ENCODE measurements around the gene DHCR7. TPM values are rescaled to one million over a fixed set of nuclear protein-coding genes. Genes with fewer than 3 reads are reported as not detected.
"Not testable (repeated sequence)": the region's sequence is repeated elsewhere in the genome, so short reads cannot be mapped to it uniquely, and the experiment has no call there.

The DHCR7 gene
- total and polyA plus RNA-seq, 4 donors: 32.3 to 115 (median 72.4) TPM

DNA sequence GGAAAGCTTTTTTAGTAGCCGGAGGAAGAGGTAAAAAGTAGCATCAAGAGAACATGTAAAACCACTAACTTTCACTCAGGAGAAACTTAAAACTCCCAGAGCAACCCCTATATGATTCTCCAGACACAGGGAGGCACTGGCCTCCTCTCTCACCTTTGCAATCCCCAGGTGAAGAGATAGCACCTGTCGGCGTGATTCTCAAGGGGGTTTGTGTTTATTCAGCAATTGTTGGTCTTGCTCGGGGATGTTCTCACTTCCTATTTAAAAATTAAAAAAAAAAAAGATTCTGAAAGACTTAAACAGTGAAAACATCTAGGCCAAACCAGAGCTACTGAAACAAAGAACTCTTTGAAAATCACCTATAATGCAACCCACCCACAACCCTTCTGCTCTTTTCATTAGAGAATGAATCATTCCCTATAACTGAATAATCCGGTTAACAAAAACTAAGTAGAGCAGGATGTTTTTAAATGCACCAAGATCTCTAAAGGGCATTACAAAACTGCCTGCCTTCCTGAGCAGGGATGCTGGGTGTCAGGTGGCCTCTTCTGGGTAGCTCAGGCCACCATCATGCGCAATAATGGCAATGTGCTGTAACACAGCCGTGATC lies 24.9 kb downstream of the DHCR7 start:
- H3K27ac ChIP-seq (ENCODE audit: low read depth, low read length): no peak overlapping the region
- no peaks in the 10 kb centered on the region for H3K27me3 ChIP-seq (ENCODE audit: control insufficient read depth, insufficient read depth, low read length)
- no peak overlapping the region for H3K4me3 ChIP-seq (ENCODE audit: low read depth, low read length)
- no peak for DNase-seq (ENCODE audit: low read depth in 4 of 6, low spot score in 6 of 6)
- peaks cover 3% of the 10 kb centered on the region for H3K4me1 ChIP-seq (ENCODE audit: control insufficient read depth, insufficient read depth, low read length)
- H3K36me3 ChIP-seq (ENCODE audit: control insufficient read depth, insufficient read depth, low read length): no peaks in the 10 kb centered on the region
- H3K9me3 ChIP-seq (ENCODE audit: control insufficient read depth, insufficient read depth, low read length): no peaks in the 10 kb centered on the region
- 100% methylated on average over 2 of the region's 7 CpGs for WGBS (ENCODE audit: insufficient coverage)

DNA sequence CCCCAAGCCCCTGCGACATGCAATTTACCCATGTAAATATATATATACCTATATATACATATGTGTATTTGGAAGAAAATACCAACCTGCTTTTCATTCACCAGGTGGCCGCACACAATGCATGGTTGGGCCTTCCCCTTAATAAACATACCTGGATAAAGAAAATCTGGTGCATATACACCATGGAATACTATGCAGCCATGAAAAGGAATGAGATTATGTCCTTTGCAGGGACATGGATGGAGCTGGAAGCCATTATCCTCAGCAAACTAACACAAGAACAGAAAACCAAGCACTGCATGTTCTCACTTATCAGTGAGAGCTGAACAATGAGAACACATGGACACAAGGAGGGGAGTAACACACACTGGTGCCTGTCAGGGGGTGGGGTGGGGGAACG lies 25.9 kb downstream of the DHCR7 start:
- H3K9me3 ChIP-seq (ENCODE audit: control insufficient read depth, insufficient read depth, low read length); DNase-seq (ENCODE audit: low read depth in 4 of 6, low spot score in 6 of 6); H3K27ac ChIP-seq (ENCODE audit: low read depth, low read length); H3K27me3 ChIP-seq (ENCODE audit: control insufficient read depth, insufficient read depth, low read length); H3K36me3 ChIP-seq (ENCODE audit: control insufficient read depth, insufficient read depth, low read length); H3K4me3 ChIP-seq (ENCODE audit: low read depth, low read length); H3K4me1 ChIP-seq (ENCODE audit: control insufficient read depth, insufficient read depth, low read length): not testable (repeated sequence)
- 100% methylated on average over 1 of the region's 3 CpGs for WGBS (ENCODE audit: insufficient coverage)

DNA sequence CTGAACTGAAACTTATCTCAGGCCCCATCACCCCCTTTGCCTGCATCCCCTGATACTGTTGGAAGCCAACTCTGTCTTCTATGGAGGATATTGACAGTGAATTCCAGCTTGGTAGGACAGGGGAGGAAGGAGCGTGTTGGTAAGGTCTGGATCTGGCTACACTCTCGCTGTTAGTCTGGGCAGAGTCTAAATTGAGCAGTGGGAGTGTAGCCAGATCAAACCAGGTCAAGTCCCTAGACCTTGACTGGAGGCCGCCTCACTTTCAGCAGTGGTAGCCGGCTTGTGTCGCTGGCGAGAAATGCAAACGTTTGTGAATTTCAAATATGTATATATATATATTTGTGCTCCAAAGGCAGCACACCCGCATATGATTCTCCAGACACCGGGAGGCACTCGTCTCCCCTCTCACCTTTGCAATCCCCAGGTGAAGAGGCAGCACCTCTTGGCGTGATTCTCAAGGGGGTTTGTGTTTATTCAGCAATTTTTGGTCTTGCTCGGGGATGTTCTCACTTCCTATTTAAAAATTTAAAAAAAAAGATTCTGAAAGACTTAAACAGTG lies 26.7 kb downstream of the DHCR7 start:
- WGBS (ENCODE audit: insufficient coverage): 95% methylated on average over 2 of the region's 12 CpGs
- no peaks in the 10 kb centered on the region for H3K36me3 ChIP-seq (ENCODE audit: control insufficient read depth, insufficient read depth, low read length)

DNA sequence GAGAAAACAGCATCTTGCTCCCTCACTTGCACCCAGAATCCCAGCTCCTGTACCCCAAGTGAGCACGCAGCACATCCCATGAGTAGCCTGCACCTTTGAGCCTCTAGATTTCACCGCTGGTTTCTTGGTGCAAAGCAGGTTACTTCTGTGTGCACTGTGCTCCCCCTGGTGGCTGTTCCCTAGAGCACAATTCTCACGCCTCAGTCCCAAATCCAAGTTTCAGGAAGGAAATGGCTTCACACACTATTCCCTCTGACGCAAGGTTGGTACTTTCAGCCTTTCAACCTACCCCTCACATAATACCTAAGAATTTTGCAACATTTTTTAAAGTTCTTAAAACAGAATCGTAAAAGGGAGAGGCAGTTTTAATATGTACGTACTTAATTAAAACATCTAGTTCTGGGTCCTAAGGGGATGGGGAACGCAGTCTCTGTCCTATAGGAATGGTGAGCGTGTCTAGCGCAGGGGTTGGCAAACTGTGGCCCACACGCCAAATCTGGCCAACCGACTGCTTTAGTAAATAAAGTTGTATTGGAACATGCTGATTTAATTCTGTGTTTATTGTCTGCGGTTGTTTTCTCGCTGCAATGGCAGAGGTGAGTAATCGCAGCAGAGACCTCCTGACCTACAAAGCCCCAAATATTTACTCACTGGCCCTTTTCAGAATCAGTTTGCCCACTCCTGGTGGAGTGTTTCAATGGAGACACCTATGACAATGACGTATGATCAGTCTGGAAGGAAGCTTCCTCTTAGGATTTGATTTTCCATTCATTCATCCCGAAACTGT lies 27.5 kb downstream of the DHCR7 start:
- Histone ChIP-seq H3K4me1 (ENCODE audit: control insufficient read depth, insufficient read depth, low read length) (peaks cover 3% of the 10 kb centered on the region), H3K27ac (ENCODE audit: low read depth, low read length) (no peak overlapping the region), H3K36me3 (ENCODE audit: control insufficient read depth, insufficient read depth, low read length) (no peaks in the 10 kb centered on the region), H3K4me3 (ENCODE audit: low read depth, low read length) (no peak overlapping the region), H3K27me3 (ENCODE audit: control insufficient read depth, insufficient read depth, low read length) (no peaks in the 10 kb centered on the region), H3K9me3 (ENCODE audit: control insufficient read depth, insufficient read depth, low read length) (no peaks in the 10 kb centered on the region)
- whole genome bisulfite sequencing (ENCODE audit: insufficient coverage): 89% methylated on average over 11 of the region's 16 CpGs
- DNase-seq (ENCODE audit: low read depth in 4 of 6, low spot score in 6 of 6): peak in 2 of 6 donors; percentile 32 to 66

More for the DNA sequence above, 26.7 kb downstream of the DHCR7 start:
- no peak overlapping the region for H3K4me3 ChIP-seq (ENCODE audit: low read depth, low read length)
- no peaks in the 10 kb centered on the region for H3K9me3 ChIP-seq (ENCODE audit: control insufficient read depth, insufficient read depth, low read length)
- H3K4me1 ChIP-seq (ENCODE audit: control insufficient read depth, insufficient read depth, low read length): peaks cover 3% of the 10 kb centered on the region
- no peak for DNase-seq (ENCODE audit: low read depth in 4 of 6, low spot score in 6 of 6)
- H3K27me3 ChIP-seq (ENCODE audit: control insufficient read depth, insufficient read depth, low read length): no peaks in the 10 kb centered on the region
- H3K27ac ChIP-seq (ENCODE audit: low read depth, low read length): no peak overlapping the region

DNA sequence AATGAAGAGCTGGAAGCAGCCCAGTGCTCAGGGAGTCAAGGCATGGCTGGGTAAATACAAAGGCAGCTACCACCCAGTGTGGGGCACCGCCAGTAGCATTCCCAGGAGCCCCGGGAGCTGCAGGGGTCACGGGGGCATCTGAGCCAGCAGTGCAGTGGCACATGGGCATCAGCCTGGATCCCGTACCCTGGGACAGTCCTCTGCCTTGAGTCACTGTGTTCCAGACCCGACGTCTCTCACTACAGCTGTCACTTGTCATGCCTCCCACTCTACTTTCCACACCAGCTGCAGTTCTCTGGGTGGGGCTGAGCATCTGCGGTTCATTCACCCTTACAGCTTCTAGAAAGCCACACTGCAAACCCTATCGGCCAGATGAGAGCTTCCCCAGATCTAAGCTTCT lies 29.6 kb downstream of the DHCR7 start:
- Histone ChIP-seq H3K4me3 (ENCODE audit: low read depth, low read length) (no peak overlapping the region), H3K4me1 (ENCODE audit: control insufficient read depth, insufficient read depth, low read length) (peaks cover 3% of the 10 kb centered on the region), H3K27ac (ENCODE audit: low read depth, low read length) (no peak overlapping the region), H3K9me3 (ENCODE audit: control insufficient read depth, insufficient read depth, low read length) (no peaks in the 10 kb centered on the region), H3K36me3 (ENCODE audit: control insufficient read depth, insufficient read depth, low read length) (no peaks in the 10 kb centered on the region), H3K27me3 (ENCODE audit: control insufficient read depth, insufficient read depth, low read length) (no peaks in the 10 kb centered on the region)
- no peak for DNase-seq (ENCODE audit: low read depth in 4 of 6, low spot score in 6 of 6)
- WGBS (ENCODE audit: insufficient coverage): 69% methylated on average over 7 of the region's 8 CpGs

DNA sequence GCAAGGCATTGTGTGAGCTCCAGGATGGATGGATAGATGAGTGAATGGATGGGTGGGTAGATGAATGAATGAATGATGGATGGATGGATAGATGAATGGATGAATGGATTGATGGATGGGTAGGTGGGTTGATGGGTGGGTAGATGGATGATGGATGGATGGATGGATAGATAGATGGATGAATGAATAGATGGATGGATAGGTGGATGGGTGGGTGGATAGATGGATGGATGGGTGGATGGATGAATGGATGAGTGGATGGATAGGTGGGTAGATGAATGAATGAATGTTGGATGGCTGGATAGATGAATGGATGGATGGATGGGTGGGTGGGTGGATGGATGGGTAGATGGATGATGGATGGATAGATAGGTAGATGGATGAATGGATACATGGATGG lies 33.5 kb downstream of the DHCR7 start:
- no peak for DNase-seq (ENCODE audit: low read depth in 4 of 6, low spot score in 6 of 6)
- Histone ChIP-seq H3K36me3 (ENCODE audit: control insufficient read depth, insufficient read depth, low read length) (no peaks in the 10 kb centered on the region), H3K4me1 (ENCODE audit: control insufficient read depth, insufficient read depth, low read length) (peaks cover 3% of the 10 kb centered on the region), H3K27ac (ENCODE audit: low read depth, low read length) (no peak overlapping the region), H3K9me3 (ENCODE audit: control insufficient read depth, insufficient read depth, low read length) (no peaks in the 10 kb centered on the region), H3K27me3 (ENCODE audit: control insufficient read depth, insufficient read depth, low read length) (no peaks in the 10 kb centered on the region), H3K4me3 (ENCODE audit: low read depth, low read length) (no peak overlapping the region)

DNA sequence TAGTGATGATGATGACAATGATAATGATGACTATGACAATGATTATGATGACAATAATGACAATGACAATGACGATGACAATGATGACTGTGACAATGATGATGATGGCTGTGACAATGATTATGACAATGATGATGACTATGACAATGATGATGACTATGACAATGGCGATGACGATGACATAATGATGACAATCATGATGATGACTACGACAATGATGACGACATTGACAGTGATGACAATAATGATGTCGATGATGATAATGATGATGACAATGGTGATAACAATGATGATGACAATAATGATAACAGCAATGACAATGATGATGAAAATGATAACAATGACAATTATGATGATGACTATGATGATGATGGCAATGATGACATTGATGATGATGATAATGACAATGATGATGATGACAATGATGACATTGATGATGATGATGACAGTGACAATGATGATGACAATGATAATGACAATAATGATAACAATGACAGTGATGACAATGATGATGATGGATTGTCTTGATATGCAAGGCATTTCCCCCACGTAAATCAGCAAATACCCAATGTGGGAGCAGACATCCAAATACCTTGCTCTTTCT lies 37.7 kb downstream of the DHCR7 start:
- no peaks in the 10 kb centered on the region for H3K27me3 ChIP-seq (ENCODE audit: control insufficient read depth, insufficient read depth, low read length)
- H3K4me3 ChIP-seq (ENCODE audit: low read depth, low read length): no peak overlapping the region
- H3K4me1 ChIP-seq (ENCODE audit: control insufficient read depth, insufficient read depth, low read length): peaks cover 6% of the 10 kb centered on the region
- H3K36me3 ChIP-seq (ENCODE audit: control insufficient read depth, insufficient read depth, low read length): no peaks in the 10 kb centered on the region
- 81% methylated on average over 6 of the region's 7 CpGs for WGBS (ENCODE audit: insufficient coverage)
- no peak for DNase-seq (ENCODE audit: low read depth in 4 of 6, low spot score in 6 of 6)
- no peaks in the 10 kb centered on the region for H3K9me3 ChIP-seq (ENCODE audit: control insufficient read depth, insufficient read depth, low read length)
- no peak overlapping the region for H3K27ac ChIP-seq (ENCODE audit: low read depth, low read length)

DNA sequence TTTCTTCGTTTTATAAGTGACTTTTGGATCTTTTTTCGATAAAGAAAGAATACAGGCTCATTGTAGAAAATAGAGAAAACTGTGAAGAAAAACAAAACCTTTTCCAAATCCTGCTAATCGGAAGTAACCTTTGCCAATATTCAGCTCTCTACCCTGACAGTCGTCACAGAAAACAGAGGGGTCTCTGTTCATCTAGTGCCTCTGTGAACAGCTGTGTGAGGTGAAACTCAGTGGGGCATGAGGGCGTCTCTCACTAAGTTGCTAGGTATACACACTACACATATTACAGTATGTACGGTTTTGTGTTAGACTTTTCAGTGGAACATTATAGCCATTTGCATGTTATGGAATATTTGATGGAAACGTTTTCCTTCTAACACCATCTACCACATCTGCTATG lies 39.4 kb downstream of the DHCR7 start:
- peaks cover 6% of the 10 kb centered on the region for H3K4me1 ChIP-seq (ENCODE audit: control insufficient read depth, insufficient read depth, low read length)
- no peaks in the 10 kb centered on the region for H3K27me3 ChIP-seq (ENCODE audit: control insufficient read depth, insufficient read depth, low read length)
- H3K4me3 ChIP-seq (ENCODE audit: low read depth, low read length): no peak overlapping the region
- no peak overlapping the region for H3K27ac ChIP-seq (ENCODE audit: low read depth, low read length)
- H3K9me3 ChIP-seq (ENCODE audit: control insufficient read depth, insufficient read depth, low read length): no peaks in the 10 kb centered on the region
- no peaks in the 10 kb centered on the region for H3K36me3 ChIP-seq (ENCODE audit: control insufficient read depth, insufficient read depth, low read length)
- no peak for DNase-seq (ENCODE audit: low read depth in 4 of 6, low spot score in 6 of 6)
- no CpG with 5 or more reads among the region's 7 CpGs for WGBS (ENCODE audit: insufficient coverage)

DNA sequence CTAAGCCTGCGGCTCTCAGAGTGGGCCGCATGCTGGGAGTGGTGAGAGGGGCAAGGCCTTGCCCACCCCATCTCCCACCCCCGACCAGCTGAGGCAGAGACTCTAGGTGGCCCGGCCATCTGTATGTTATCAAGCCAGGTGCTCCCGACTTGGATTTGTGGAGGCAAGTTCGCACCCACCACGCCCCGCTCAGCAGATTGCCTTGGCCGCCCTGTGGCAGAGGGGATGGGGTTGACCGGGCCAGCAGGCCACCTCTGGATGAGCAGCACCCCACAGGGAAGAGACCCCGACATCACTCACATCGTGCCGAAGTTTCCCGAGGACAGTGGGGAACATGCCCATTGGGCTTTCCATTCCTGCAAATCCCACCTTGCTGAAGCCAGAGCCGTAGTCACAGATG lies 40.8 kb downstream of the DHCR7 start:
- H3K36me3 ChIP-seq (ENCODE audit: control insufficient read depth, insufficient read depth, low read length): no peaks in the 10 kb centered on the region
- 90% methylated on average over 13 of the region's 15 CpGs for WGBS (ENCODE audit: insufficient coverage)
- H3K4me1 ChIP-seq (ENCODE audit: control insufficient read depth, insufficient read depth, low read length): peaks cover 6% of the 10 kb centered on the region
- no peak overlapping the region for H3K4me3 ChIP-seq (ENCODE audit: low read depth, low read length)
- H3K27me3 ChIP-seq (ENCODE audit: control insufficient read depth, insufficient read depth, low read length): no peaks in the 10 kb centered on the region
- no peak overlapping the region for H3K27ac ChIP-seq (ENCODE audit: low read depth, low read length)
- no peak for DNase-seq (ENCODE audit: low read depth in 4 of 6, low spot score in 6 of 6)
- H3K9me3 ChIP-seq (ENCODE audit: control insufficient read depth, insufficient read depth, low read length): no peaks in the 10 kb centered on the region

Data from spinal cord (tissue), 10 donors.